Liver (tissue), 9 donors: ENCODE results near the gene AATK. TPM values are rescaled to one million over a fixed set of nuclear protein-coding genes. Genes with fewer than 3 reads are reported as not detected.

ENCODE experiments used
- DNase-seq: peaks from one replicate; pipeline ENCODE4 v3.0.0-alpha.2; 2017; ENCODE audit warnings: low spot score
- H3K27ac ChIP-seq, 2 donors: one replicate each; pipeline ENCODE4 v1.7.0; 2013; ENCODE audit warnings: inconsistent platforms in 2 of 2, low read length in 2 of 2, control low read depth in 1 of 2, low read depth in 1 of 2, mild to moderate bottlenecking in 1 of 2
- H3K27me3 ChIP-seq, 4 donors: one replicate each; pipeline versions ENCODE4 v1.6.1 to v1.7.0; 2013; ENCODE audit warnings: low read length in 3 of 4, inconsistent platforms in 1 of 4, mild to moderate bottlenecking in 1 of 4, moderate library complexity in 1 of 4; ENCODE audit not compliant: control insufficient read depth in 4 of 4, insufficient read depth in 4 of 4
- H3K36me3 ChIP-seq, 4 donors: one replicate each; pipeline versions ENCODE4 v1.6.1 to v1.7.0; 2013; ENCODE audit warnings: low read length in 3 of 4, mild to moderate bottlenecking in 3 of 4, low read depth in 1 of 4, moderate library complexity in 1 of 4; ENCODE audit not compliant: control insufficient read depth in 4 of 4, insufficient read depth in 3 of 4
- H3K4me1 ChIP-seq, 4 donors: one replicate each; pipeline versions ENCODE4 v1.6.1 to v1.7.0; 2013; ENCODE audit warnings: low read length in 3 of 4, mild to moderate bottlenecking in 3 of 4, moderate library complexity in 1 of 4; ENCODE audit not compliant: control insufficient read depth in 4 of 4, insufficient read depth in 4 of 4
- H3K4me3 ChIP-seq, 3 donors: one replicate each; pipeline versions ENCODE4 v1.6.1 to v1.7.0; 2013; ENCODE audit warnings: low read length in 3 of 3, control low read depth in 1 of 3, low read depth in 1 of 3, mild to moderate bottlenecking in 1 of 3
- H3K9ac ChIP-seq, 2 donors: one replicate each; pipeline ENCODE4 v1.7.0; 2013; ENCODE audit warnings: low read length in 2 of 2, mild to moderate bottlenecking in 2 of 2, moderate library complexity in 2 of 2, control low read depth in 1 of 2, low read depth in 1 of 2
- H3K9me3 ChIP-seq, 4 donors: one replicate each; pipeline versions ENCODE4 v1.6.1 to v1.7.0; 2013; ENCODE audit warnings: low read length in 3 of 4; ENCODE audit not compliant: control insufficient read depth in 4 of 4
- EGR1 ChIP-seq, 2 donors: IDR thresholded peaks; 2 replicates each; pipeline ENCODE4 v1.6.1; 2016 to 2018; ENCODE audit warnings: antibody characterized with exemption in 2 of 2, low read depth in 2 of 2
- FOXA1 ChIP-seq: IDR thresholded peaks from 2 replicates; pipeline ENCODE4 v1.6.1; 2016; ENCODE audit warnings: antibody characterized with exemption
- FOXA2 ChIP-seq: IDR thresholded peaks from 2 replicates; pipeline ENCODE4 v1.6.1; 2016; ENCODE audit warnings: antibody characterized with exemption
- GABPA ChIP-seq, 2 donors: IDR thresholded peaks in 1 of 2; conservative IDR thresholded peaks in 1 of 2; 2 replicates each; pipeline ENCODE4 v1.6.1; 2016; ENCODE audit warnings: antibody characterized with exemption in 2 of 2, mild to moderate bottlenecking in 1 of 2, moderate library complexity in 1 of 2
- HNF4A ChIP-seq, 2 donors: conservative IDR thresholded peaks; 2 replicates each; pipeline ENCODE4 v1.6.1; 2016; ENCODE audit warnings: antibody characterized with exemption in 2 of 2, mild to moderate bottlenecking in 2 of 2
- HNF4G ChIP-seq: IDR thresholded peaks from 2 replicates; pipeline ENCODE4 v1.6.1; 2016; ENCODE audit warnings: antibody characterized with exemption
- JUND ChIP-seq, 2 donors: IDR thresholded peaks; 2 replicates each; pipeline ENCODE4 v1.6.1; 2016; ENCODE audit warnings: antibody characterized with exemption in 2 of 2
- NR2F2 ChIP-seq: IDR thresholded peaks from 2 replicates; pipeline ENCODE4 v1.6.1; 2016; ENCODE audit warnings: antibody characterized with exemption
- RAD21 ChIP-seq, 2 donors: IDR thresholded peaks; 2 replicates each; pipeline ENCODE4 v1.6.1; 2016; ENCODE audit warnings: antibody characterized with exemption in 2 of 2, mild to moderate bottlenecking in 2 of 2
- REST ChIP-seq: IDR thresholded peaks from 2 replicates; pipeline ENCODE4 v1.6.1; 2016; ENCODE audit warnings: antibody characterized with exemption, mild to moderate bottlenecking
- RXRA ChIP-seq, 2 donors: IDR thresholded peaks; 2 replicates each; pipeline ENCODE4 v1.6.1; 2017 to 2018; ENCODE audit warnings: antibody characterized with exemption in 2 of 2, mild to moderate bottlenecking in 1 of 2
- SP1 ChIP-seq: IDR thresholded peaks from 2 replicates; pipeline ENCODE4 v1.6.1; 2018; ENCODE audit warnings: antibody characterized with exemption, mild to moderate bottlenecking
- TAF1 ChIP-seq: conservative IDR thresholded peaks from 2 replicates; pipeline ENCODE4 v1.6.1; 2016; ENCODE audit warnings: antibody characterized with exemption, mild to moderate bottlenecking
- YY1 ChIP-seq: IDR thresholded peaks from 2 replicates; pipeline ENCODE4 v1.6.1; 2016; ENCODE audit warnings: antibody characterized with exemption, mild to moderate bottlenecking
- ZBTB33 ChIP-seq: IDR thresholded peaks from 2 replicates; pipeline ENCODE4 v1.6.1; 2016; ENCODE audit warnings: antibody characterized with exemption
- WGBS: extraction: QIAGEN DNeasy Blood & Tissue Kit; methylation state at CpG from one replicate; pipeline ENCODE4 v1.1.7; 2013; 5-methylcytosine and 5-hydroxymethylcytosine counted together
- polyA plus RNA-seq, 2 donors: library from polyadenylated mRNA; stranded (reverse) in 1 of 2; unstranded in 1 of 2; fragments of 200-250 nt in 1 of 2; fragments of >200 nt in 1 of 2; fragmentation: Nextera tagmentation in 1 of 2; extraction: Ambion mirVana in 1 of 2; gene quantifications; one replicate each; pipeline versions ENCODE4 v1.2.1 to v1.2.3, GENCODE V29; 2013 to 2015
- total RNA-seq, 2 donors: library from RNA; depleted of rRNA; stranded (reverse); fragments of >200 nt; gene quantifications; one replicate each; pipeline ENCODE4 v1.2.3, GENCODE V29; 2014
- TF ChIP-seq, protein P1 (sequence below): fragments of 150-350 bp; IDR thresholded peaks from 2 replicates; pipeline ENCODE4 v1.5.1; 2017; ENCODE audit warnings: improper control_type of control experiment, low read depth, low read length; ENCODE audit not compliant: missing input control
- TF ChIP-seq, protein P2 (sequence below): IDR thresholded peaks from 2 replicates; pipeline ENCODE4 v1.6.1; 2016; ENCODE audit warnings: antibody characterized with exemption
- TF ChIP-seq, protein P3 (sequence below): IDR thresholded peaks from 2 replicates; pipeline ENCODE4 v1.6.1; 2016; ENCODE audit warnings: antibody characterized with exemption
- donor health status: healthy.
- donor health status: healthy.
- donor health status: healthy.
- donor health status: healthy.
- donor health status: healthy.

AATK gene
- total and polyA plus RNA-seq, 4 donors = 0.24 to 2.3 (median 0.62) TPM

DNA sequence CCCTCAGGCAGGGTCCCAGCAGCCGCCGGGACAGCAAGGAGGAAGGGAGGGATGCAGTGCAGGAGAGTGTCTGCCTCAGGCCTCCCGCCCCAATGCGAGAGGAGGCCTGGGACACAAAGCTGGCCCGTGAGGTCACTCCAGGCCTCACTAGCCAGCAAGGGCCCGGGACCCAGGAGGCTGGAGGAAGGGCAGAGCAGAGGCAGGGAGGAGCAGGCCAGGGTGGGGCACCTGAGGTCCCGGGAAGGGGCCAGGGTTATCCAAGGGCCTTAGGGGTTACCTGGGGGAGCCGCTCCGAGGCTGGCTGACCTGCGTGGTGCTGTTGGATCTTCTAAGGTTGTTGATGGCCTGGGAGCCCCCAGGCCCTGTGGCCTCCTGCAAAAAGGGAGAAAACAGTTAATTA is 42.6 kb upstream of the AATK start:
- 97% methylated on average over 10 of the region's 10 CpGs for WGBS
- no peaks in the 10 kb centered on the region for H3K27me3 ChIP-seq

More for the DNA sequence above, 42.6 kb upstream of the AATK start:
- Histone ChIP-seq H3K9ac (no peak overlapping the region), H3K9me3 (no peaks in the 10 kb centered on the region), H3K36me3 (no peaks in the 10 kb centered on the region), H3K27ac (no peak overlapping the region), H3K4me1 (no peaks in the 10 kb centered on the region), H3K4me3 (no peak overlapping the region)
- no peak for TF ChIP-seq RAD21 (IDR thresholded peaks at IDR 0.05)
- TF ChIP-seq GABPA (IDR thresholded peaks at IDR 0.05 in 1 of 2, conservative IDR thresholded peaks at IDR 0.05 in 1 of 2) = no peak
- TF ChIP-seq, protein P1, sequence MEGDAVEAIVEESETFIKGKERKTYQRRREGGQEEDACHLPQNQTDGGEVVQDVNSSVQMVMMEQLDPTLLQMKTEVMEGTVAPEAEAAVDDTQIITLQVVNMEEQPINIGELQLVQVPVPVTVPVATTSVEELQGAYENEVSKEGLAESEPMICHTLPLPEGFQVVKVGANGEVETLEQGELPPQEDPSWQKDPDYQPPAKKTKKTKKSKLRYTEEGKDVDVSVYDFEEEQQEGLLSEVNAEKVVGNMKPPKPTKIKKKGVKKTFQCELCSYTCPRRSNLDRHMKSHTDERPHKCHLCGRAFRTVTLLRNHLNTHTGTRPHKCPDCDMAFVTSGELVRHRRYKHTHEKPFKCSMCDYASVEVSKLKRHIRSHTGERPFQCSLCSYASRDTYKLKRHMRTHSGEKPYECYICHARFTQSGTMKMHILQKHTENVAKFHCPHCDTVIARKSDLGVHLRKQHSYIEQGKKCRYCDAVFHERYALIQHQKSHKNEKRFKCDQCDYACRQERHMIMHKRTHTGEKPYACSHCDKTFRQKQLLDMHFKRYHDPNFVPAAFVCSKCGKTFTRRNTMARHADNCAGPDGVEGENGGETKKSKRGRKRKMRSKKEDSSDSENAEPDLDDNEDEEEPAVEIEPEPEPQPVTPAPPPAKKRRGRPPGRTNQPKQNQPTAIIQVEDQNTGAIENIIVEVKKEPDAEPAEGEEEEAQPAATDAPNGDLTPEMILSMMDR = no peak
- TF ChIP-seq RXRA (IDR thresholded peaks at IDR 0.05) = no peak
- TF ChIP-seq JUND (IDR thresholded peaks at IDR 0.05) = no peak
- no peak for TF ChIP-seq FOXA1
- TF ChIP-seq, protein P2, sequence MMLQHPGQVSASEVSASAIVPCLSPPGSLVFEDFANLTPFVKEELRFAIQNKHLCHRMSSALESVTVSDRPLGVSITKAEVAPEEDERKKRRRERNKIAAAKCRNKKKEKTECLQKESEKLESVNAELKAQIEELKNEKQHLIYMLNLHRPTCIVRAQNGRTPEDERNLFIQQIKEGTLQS = no peak
- no peak for TF ChIP-seq NR2F2
- TF ChIP-seq YY1 = no peak
- no peak for TF ChIP-seq EGR1 (IDR thresholded peaks at IDR 0.05; ENCODE audit: low read depth in 2 of 2)
- TF ChIP-seq SP1 = no peak
- no peak for TF ChIP-seq TAF1
- TF ChIP-seq ZBTB33 = no peak
- TF ChIP-seq, protein P3, sequence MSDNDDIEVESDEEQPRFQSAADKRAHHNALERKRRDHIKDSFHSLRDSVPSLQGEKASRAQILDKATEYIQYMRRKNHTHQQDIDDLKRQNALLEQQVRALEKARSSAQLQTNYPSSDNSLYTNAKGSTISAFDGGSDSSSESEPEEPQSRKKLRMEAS = no peak
- TF ChIP-seq HNF4G = no peak
- TF ChIP-seq REST = no peak
- TF ChIP-seq HNF4A (conservative IDR thresholded peaks at IDR 0.05) = no peak
- TF ChIP-seq FOXA2 = no peak
- no peak for DNase-seq
